SKM-1 (cell line): ENCODE data around the gene CYP26B1.
"Not testable (repeated sequence)": the region's sequence is repeated elsewhere in the genome, so short reads cannot be mapped to it uniquely, and the experiment has no call there.

Experiments
- DNase-seq: peaks from one replicate; lab custom pipeline; 2025; ENCODE audit not compliant: unreplicated experiment; lab: John Stamatoyannopoulos, UW

CYP26B1 gene

GRCh38 chr2:72112981-72113846 is 34.4 kb downstream of the CYP26B1 start:
- DNase-seq, result no peak

GRCh38 chr2:72112401-72112800 is 35.3 kb downstream of the CYP26B1 start:
- no peak for DNase-seq

- DNase-seq, result no peak
Measured at GRCh38 chr2:72111061-72111460, 36.6 kb downstream of the CYP26B1 start.

- no peak for DNase-seq
Measured at GRCh38 chr2:72109904-72110303, 37.8 kb downstream of the CYP26B1 start.

GRCh38 chr2:72109291-72109690 is 38.4 kb downstream of the CYP26B1 start:
- no peak for DNase-seq

GRCh38 chr2:72108121-72108520 is 39.5 kb downstream of the CYP26B1 start:
- DNase-seq, result no peak

- DNase-seq, result no peak
Measured at GRCh38 chr2:72106978-72107377, 40.7 kb downstream of the CYP26B1 start.

- no peak for DNase-seq
Measured at GRCh38 chr2:72104821-72105588, 42.7 kb downstream of the CYP26B1 start.

GRCh38 chr2:72103690-72104089 is 44.0 kb downstream of the CYP26B1 start:
- no peak for DNase-seq

- DNase-seq, result no peak
Measured at GRCh38 chr2:72103161-72103560, 44.5 kb downstream of the CYP26B1 start.

- DNase-seq, result no peak
Measured at GRCh38 chr2:72098935-72099334, 48.7 kb downstream of the CYP26B1 start.

- DNase-seq, result no peak
Measured at GRCh38 chr2:72097276-72097675, 50.4 kb downstream of the CYP26B1 start.

- DNase-seq, result no peak
Measured at GRCh38 chr2:72096181-72096580, 51.5 kb downstream of the CYP26B1 start.

- no peak for DNase-seq
Measured at GRCh38 chr2:72095364-72095763, 52.3 kb downstream of the CYP26B1 start.

GRCh38 chr2:72094701-72095100 is 53.0 kb downstream of the CYP26B1 start:
- DNase-seq, result no peak

- DNase-seq, result no peak
Measured at GRCh38 chr2:72092111-72092510, 55.6 kb downstream of the CYP26B1 start.

GRCh38 chr2:72090781-72091482 is 56.7 kb downstream of the CYP26B1 start:
- DNase-seq, result no peak

GRCh38 chr2:72090271-72090720 is 57.4 kb downstream of the CYP26B1 start:
- DNase-seq, result no peak

GRCh38 chr2:72089537-72089936 is 58.1 kb downstream of the CYP26B1 start:
- DNase-seq, result no peak

GRCh38 chr2:72089028-72089427 is 58.6 kb downstream of the CYP26B1 start:
- DNase-seq, result no peak

- not testable (repeated sequence) for DNase-seq
Measured at GRCh38 chr2:72086871-72087633, 60.6 kb downstream of the CYP26B1 start.
